Bronchial epithelial cell (primary cell): Measurements from ENCODE around the gene RTBDN. TPM values are rescaled to one million over a fixed set of nuclear protein-coding genes. Genes with fewer than 3 reads are reported as not detected.

Experiments
- DNase-seq: peaks from one replicate; pipeline ENCODE4 v3.0.0-alpha.2; 2010; ENCODE audit warnings: low read depth
- FAIRE-seq: peaks from 2 replicates; lab custom pipeline; 2011; peaks lifted over from hg19 to GRCh38; lab: Jason Lieb, UNC
- H3K27me3 ChIP-seq: 2 replicates; pipeline ENCODE4 v1.5.1; 2011; ENCODE audit warnings: low read length; ENCODE audit not compliant: control insufficient read depth, insufficient read depth
- H3K36me3 ChIP-seq: 2 replicates; pipeline ENCODE4 v1.5.1; 2011; ENCODE audit warnings: low read length; ENCODE audit not compliant: control insufficient read depth, insufficient read depth
- H3K4me3 ChIP-seq: 2 replicates; pipeline ENCODE4 v1.5.1; 2011; ENCODE audit warnings: mild to moderate bottlenecking, low read depth, low read length, control low read depth
- total RNA-seq: library from RNA; depleted of rRNA; stranded (reverse); fragments of >200 nt; gene quantifications from 2 replicates; pipeline ENCODE4 v1.2.1, GENCODE V29; 2014
- TF ChIP-seq, protein P1 (sequence below): IDR thresholded peaks from 2 replicates; pipeline ENCODE4 v1.5.1; 2011; ENCODE audit warnings: mild to moderate bottlenecking, moderate library complexity, low read length, control low read depth, inconsistent platforms; ENCODE audit not compliant: insufficient read depth, severe bottlenecking

The RTBDN gene
- total RNA-seq, 1 donor from 2014 or later, result not detected

- Histone ChIP-seq H3K36me3 (peaks cover 11% of the 10 kb centered on the region), H3K27me3 (no peaks in the 10 kb centered on the region), H3K4me3 (no peak overlapping the region)
- FAIRE-seq (no peak), DNase-seq (no peak)
- TF ChIP-seq, protein P1, sequence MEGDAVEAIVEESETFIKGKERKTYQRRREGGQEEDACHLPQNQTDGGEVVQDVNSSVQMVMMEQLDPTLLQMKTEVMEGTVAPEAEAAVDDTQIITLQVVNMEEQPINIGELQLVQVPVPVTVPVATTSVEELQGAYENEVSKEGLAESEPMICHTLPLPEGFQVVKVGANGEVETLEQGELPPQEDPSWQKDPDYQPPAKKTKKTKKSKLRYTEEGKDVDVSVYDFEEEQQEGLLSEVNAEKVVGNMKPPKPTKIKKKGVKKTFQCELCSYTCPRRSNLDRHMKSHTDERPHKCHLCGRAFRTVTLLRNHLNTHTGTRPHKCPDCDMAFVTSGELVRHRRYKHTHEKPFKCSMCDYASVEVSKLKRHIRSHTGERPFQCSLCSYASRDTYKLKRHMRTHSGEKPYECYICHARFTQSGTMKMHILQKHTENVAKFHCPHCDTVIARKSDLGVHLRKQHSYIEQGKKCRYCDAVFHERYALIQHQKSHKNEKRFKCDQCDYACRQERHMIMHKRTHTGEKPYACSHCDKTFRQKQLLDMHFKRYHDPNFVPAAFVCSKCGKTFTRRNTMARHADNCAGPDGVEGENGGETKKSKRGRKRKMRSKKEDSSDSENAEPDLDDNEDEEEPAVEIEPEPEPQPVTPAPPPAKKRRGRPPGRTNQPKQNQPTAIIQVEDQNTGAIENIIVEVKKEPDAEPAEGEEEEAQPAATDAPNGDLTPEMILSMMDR, result no peak
Observed at GRCh38 chr19:12788042-12788681, 46.2 kb downstream of the RTBDN start.

GRCh38 chr19:12787458-12787857 lies 46.9 kb downstream of the RTBDN start:
- peaks cover 8% of the 10 kb centered on the region for H3K36me3 ChIP-seq
- no peak overlapping the region for H3K4me3 ChIP-seq
- TF ChIP-seq, protein P1, result no peak
- DNase-seq, result no peak
- no peaks in the 10 kb centered on the region for H3K27me3 ChIP-seq
- FAIRE-seq, result no peak

GRCh38 chr19:12786952-12787351 lies 47.4 kb downstream of the RTBDN start:
- DNase-seq (no peak), FAIRE-seq (no peak)
- TF ChIP-seq, protein P1, result no peak

DNA sequence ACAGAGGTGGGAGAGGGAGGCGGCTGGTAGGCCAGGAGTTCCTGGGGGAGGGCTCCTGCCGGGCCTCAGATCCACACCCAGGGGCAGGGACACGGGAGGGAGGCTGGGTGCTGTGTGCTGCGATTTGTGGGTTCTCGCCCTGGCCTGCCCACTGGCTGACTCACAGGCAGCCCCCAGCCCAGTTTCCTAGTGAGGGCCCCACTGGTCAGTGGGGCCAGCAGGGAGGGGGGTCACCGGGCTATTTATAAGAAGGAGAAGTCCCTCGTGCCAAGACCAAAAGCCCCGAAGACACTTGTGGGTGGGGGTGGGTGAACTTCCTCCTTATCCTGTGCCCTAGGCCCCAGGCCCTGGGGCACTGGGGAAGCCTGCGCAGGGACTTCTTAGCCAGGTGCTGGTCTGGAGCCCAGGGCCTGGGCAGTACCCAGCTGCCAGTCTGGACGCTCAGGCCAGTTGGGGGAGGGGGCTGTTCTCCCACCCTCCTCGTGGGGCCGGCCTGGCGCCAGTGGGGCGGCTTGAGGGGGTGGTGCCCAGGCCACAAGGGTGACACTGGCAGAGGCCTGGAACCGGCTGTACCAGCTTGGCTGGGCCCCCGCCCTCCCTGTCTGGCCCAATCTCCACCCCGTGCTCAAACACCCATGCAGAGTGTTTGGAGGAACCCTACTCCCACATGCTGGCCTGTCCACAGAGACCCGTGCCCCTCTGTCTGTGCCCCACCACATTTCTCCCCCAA lies 48.1 kb downstream of the RTBDN start:
- H3K4me3 ChIP-seq, result no peak overlapping the region
- no peaks in the 10 kb centered on the region for H3K36me3 ChIP-seq
- FAIRE-seq, result no peak
- no peaks in the 10 kb centered on the region for H3K27me3 ChIP-seq
- TF ChIP-seq, protein P1, result no peak
- DNase-seq, result no peak

More at GRCh38 chr19:12786952-12787351, 47.4 kb downstream of the RTBDN start:
- no peaks in the 10 kb centered on the region for H3K27me3 ChIP-seq
- no peak overlapping the region for H3K4me3 ChIP-seq
- H3K36me3 ChIP-seq, result peaks cover 4% of the 10 kb centered on the region

DNA sequence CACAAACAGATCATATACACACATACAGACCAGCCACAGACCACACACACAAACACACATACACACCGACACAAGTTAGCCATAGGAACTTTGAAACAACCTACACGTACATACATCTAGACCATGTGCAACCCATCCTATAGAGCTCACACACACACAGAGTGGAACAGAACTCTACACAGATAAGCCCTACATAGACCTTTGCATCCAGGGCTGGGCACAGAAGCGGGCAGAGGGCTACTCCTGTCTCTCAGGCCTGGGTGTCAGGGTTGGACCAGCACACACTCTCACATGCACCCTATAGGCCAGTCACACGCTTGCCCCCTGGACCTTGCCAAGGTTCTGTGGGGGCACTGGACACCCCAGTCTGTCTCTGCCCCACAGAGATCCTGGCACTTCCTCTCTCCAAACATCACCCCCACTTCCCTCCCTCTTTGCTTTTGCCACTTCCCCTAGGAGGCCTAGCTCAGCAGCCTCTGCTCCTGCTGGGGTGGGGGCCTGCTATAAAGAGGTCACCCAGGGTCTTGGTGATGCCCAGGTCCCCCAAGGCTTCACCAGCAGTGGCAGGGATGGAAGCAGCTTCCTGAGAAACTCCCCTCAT lies 48.8 kb downstream of the RTBDN start:
- no peaks in the 10 kb centered on the region for H3K27me3 ChIP-seq
- TF ChIP-seq, protein P1, result no peak
- DNase-seq, result no peak
- FAIRE-seq, result no peak
- H3K4me3 ChIP-seq, result no peak overlapping the region
- H3K36me3 ChIP-seq, result no peaks in the 10 kb centered on the region
